ENCODE results near the gene RPH3AL.
A peak's percentile ranks its signal among the peaks of the same experiment; 100 is the strongest.
"Not testable (repeated sequence)": the region's sequence is repeated elsewhere in the genome, so short reads cannot be mapped to it uniquely, and the experiment has no call there.

Gene RPH3AL

DNA sequence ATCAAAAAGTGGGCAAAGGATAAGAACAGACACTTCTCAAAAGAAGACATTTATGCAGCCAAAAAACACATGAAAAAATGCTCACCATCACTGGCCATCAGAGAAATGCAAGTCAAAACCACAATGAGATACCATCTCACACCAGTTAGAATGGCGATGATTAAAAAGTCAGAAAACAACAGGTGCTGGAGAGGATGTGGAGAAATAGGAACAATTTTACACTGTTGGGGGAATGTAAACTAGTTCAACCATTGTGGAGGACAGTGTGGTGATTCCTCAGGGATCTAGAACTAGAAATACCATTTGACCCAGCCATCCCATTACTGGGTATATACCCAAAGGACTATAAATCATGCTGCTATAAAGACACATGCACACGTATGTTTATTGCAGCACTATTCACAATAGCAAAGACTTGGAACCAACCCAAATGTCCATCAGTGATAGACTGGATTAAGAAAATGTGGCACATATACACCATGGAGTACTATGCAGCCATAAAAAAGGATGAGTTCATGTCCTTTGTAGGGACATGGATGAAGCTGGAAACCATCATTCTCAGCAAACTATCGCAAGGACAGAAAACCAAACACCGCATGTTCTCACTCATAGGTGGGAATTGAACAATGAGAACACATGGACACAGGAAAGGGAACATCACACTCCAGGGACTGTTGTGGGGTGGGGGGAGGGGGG is 80.5 kb downstream of the RPH3AL start:
- intact Hi-C loops (cut with DNase I); DNase-seq: not testable (repeated sequence)

DNA sequence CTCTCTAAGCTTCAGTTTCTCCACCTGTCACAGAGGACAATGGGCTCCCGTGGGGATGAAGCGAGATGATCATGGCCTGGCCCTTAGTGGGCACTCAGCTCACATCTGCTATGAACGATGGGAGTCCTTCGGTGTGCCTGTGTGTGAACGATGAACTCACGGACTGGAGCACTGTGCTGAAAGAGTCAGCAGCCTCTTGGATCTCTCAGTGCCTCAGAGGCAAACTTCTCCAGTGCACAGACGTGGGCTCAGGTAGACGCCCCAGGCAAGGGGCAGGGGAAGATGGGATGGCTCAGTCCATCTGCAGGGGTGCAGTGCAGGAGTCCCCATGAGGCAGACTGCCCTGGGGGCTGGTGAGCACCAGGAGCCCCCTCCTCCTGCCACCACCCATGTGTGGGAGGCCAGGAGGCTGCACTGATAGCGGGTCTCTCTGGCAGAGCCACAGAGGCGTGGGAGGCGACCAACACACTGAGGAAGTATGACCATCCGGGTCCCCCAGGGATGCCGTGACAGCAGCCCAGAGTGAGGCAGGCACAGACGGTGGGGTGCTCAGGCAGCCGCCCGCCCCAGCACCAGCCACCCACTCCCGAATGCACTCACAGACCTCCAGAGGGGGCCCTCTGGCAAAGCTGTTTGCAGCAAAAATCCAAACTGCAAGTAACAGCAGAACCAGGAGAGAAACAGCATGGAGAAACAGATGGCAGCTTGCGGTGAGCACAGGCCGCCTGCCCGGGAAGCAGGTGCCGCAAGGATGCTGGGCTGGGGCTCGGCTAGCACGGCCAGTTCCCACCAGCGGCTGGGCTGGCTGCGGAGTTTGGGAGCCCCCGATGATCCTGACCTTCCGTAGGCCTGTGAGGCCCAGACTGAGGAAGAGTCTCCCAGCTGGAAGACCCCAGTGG is 82.7 kb downstream of the RPH3AL start:
- intact Hi-C loops (cut with DNase I): no loop called here
- peak in 9 of 10 donors; percentile 10 to 93 (median 54) for DNase-seq

DNA sequence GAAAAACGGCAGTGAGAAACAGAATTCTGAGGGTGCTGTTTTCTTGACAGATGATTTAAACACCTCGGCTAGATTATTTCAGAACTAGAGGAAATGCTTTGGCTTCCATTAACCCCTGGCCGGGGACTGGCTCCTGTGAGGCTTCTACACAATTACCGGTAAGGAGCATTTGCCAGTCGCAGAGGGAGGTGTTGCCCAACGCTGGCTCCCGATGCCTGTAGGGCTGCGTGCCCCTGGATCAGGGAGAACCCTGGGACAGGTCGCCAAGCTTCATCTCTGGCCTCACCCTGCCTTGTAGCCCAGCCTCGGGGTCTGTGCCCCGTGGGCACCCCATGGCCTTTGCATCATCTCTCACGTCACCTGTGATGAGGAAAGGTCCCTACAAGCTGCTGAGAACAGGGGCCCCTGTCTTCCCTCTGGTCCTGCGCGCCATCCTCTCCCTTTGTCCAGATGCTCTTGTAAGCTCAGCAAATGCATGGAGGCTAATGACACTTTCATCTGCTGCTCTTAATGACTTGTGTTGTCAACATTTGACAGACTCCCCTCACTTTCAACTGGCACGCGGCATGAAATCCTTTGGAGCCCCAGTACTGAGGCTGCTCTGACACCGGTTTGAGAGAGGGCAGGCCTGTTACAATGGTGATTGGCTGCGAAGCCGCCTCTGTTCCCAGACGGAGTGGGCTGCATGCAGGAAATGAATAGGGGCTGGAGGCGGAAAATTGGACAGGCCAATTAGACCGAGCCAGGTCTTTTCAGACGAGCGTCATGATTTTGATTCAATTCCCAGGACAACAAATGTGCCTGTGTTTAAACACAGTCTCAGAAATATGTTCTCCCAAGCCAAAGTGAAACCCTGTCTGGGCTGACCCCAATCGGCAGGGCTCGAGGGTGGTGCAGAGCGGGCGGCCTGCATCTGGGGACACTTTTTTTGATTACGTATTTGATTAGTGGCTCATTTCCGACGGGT is 85.6 kb downstream of the RPH3AL start:
- DNase-seq: peak in 8 of 10 donors; percentile 4 to 84 (median 36)
- intact Hi-C loops (cut with DNase I): no loop called here

DNA sequence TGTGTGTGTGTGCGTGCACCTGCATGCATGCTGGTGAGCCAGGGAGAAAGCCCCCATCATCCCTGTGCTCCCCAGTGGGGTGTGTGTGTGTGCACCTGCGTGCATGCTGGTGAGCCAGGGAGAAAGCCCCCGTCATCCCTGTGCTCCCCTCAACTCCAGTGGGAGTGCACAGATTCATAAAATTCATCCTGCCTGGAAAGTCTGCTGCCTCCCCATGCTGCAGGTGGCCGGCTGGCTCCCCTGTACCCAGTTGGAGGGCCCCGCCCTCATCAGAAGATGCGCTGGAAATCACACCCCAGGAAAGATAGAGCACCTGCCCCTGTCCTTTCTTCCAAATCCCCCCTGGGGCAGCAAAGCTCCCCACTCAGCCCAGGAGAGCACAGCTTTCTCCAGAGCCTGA is 86.4 kb downstream of the RPH3AL start:
- DNase-seq: peak in 5 of 10 donors; percentile 1 to 41 (median 4)
- intact Hi-C loops (cut with DNase I): no loop called here

DNA sequence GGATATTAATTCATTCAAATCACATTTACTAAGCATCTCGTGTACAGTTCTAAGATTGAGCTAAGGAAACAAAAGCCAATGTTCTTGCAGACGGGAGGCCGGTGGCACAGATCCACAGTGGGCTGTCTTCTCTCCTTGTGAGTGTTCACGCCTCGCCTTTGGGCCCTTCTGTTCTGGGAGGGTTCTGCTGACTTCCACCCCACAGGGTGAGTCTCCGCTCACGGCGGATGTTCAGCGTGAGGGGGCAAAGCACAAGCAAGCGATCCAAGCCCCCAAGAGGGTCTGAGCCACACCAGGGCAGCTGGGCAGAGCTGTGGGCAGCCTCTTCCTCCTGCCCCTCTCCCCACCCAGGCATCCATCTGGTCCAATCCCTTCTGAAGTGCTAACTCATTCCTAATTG is 86.9 kb downstream of the RPH3AL start:
- intact Hi-C loops (cut with DNase I): no loop called here
- DNase-seq: peak in 7 of 10 donors; percentile 3 to 81 (median 6)

DNA sequence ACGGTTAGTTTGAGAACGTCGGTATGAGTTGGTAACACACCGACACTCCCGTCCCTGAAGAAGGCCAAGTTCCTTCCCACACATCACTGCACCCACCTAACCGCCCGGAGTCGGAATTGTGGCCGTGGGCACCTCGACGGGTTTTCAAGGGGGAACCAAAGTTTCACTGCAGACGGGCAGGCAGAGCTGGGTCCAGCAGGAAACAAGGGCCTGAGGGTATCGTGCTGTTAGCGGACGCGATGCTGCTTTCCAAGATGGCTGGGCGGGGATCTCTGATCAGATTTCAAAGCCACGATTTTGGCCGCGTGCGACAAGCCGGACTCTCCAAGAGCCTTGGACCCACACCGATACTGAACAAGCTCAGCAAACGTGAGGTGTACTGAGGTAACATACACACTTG is 88.8 kb downstream of the RPH3AL start:
- intact Hi-C loops (cut with DNase I): no loop called here
- DNase-seq: peak in 3 of 10 donors; percentile 1 to 72 (median 44)

DNA sequence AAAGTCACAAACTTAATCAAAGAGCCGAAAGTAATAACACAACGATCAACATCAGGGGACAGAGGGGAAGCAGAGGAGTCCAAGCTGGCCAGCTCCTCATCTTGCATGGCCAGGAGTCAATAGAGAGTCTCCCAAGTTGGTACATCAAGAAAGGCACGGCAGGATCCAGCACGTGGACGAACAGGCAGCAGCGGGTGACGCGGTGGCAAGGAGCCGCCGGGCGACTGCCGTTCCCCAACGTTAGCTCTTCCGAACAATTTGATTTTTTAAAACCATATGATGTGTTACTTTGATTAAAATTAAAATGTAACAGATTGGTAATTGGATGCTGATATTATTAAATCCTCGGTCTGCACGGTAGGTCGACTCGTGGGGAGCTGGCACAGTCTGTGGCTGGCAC is 89.3 kb downstream of the RPH3AL start:
- peak in 3 of 10 donors; percentile 3 to 77 (median 36) for DNase-seq
- intact Hi-C loops (cut with DNase I): no loop called here

DNA sequence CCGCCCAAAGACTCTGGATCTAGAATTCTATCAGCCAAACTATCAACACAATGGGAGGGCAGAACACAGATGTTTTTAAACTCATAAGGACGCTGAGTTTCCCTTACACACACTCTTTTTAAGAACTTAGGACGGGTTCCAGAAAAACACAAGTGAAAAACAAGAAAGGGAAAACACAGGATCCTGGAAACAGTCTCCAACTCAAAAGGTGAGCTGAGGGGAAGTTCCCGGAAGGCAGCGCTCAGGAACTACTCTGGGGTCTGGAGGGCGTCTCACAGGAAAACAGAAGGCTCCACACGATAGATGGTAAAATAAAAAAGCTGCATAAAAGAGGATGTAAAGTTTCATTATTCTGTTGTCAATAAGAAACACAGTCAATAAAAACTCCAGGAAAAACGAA is 91.0 kb downstream of the RPH3AL start:
- DNase-seq: peak in 1 of 10 donors; percentile 4
- intact Hi-C loops (cut with DNase I): no loop called here

DNA sequence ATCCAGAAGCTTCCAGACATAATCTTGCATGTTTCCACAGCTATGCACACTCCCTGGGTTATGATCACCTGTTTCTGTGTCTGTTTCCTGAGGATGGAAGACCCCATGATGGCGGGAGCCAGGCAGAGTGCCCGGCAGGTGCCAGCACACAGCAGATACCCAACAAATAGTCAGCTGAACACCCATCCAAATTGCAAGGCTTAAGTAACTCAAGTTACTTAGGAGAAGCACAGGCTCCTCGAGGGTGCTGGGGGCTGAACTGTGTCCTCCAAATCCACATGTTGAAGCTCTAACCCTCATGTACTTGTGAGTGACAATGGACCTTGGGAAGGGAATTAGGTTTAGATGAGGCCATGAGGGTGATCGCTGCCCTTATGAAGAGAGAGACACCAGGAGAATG is 91.7 kb downstream of the RPH3AL start:
- intact Hi-C loops (cut with DNase I): no loop called here

DNA sequence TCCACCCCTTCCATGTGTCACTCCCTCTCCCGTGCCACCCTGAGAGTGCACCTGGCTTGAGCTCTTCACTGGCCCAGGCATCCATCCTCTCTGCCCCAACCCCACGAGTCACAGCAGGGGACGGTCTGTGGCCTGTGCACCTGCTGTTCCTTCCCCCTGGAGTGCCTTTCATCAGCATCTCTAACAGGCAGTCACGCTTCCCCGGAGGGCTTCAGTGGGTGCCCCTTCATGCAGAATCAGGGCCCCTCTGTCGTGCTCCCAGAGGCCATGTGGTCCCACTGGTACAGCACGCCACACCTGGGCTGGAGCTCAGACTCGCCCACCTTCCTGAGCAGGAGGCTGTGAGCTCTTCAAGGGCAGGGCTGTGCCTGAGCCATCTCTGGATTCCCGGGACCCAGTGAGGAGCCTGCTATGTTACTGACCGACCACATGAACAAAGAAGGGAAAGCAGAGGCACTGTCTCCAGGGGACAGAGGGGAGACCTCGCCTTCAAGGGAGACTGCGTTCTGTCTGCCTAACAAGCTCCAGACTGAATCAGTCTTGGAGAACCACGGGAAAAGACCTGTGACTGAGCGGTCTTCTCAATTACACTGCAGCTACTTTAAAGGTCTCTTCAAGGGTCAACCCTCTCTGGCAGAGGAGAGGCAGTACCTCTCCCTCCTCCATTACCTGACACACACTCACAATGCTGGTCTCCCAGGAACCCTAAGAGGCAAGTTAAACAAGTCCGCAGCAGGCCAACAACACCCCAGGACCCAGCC is 92.4 kb downstream of the RPH3AL start:
- intact Hi-C loops (cut with DNase I): no loop called here
- DNase-seq: peak in 6 of 10 donors; percentile 1 to 75 (median 28)

More for the DNA sequence above, 91.7 kb downstream of the RPH3AL start:
- peak in 2 of 10 donors; percentile 30 to 51 for DNase-seq

DNA sequence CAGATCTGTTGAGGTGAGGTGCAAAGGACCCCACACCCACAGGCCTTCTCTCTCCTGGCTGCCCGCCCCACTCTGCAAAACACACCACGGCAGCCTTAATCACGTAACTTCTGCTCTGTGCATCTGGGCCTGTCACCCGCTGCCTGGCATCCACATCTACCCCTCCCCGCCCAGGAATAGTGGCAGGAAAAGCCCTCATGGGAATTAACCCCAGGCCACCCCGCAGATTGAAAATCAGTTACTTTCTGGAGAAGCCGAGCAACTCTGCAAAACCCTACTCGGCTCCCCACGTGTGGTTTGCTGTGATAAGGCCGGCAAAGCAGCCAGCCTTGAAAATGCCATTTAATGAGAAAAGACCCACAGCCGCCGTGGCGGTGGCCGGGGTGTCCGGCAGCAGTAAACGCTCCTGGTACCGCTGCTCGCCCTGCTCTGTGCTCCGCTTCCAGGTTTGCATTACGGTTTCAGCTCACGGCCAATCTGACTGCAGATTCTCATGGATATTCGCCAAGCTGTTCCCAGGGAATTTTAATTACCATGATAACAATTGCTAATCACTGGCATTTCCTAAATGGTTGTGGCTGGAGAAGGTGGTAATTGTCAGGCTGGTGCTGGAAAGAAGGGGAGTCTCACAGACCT is 93.1 kb downstream of the RPH3AL start:
- intact Hi-C loops (cut with DNase I): no loop called here
- peak in 4 of 10 donors; percentile 3 to 76 (median 40) for DNase-seq

DNA sequence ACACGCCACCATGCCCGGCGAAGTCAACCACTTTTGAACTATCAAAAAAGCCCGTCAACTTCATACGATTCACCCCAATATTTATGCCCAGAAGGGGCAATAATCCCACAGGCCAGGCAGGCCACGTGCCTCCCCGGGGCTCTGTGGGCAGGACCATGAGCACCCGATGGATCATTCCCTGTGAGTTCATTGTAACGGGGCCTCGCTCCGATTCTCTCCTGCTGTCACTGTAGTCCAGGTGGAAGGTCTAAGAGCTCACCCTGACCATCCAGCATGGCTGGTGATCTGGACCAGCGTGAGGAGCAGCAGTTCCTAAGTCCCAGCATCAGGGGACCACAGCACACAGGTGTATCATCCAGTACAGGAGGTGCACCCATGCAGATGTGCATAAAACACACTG is 93.7 kb downstream of the RPH3AL start:
- DNase-seq: peak in 1 of 10 donors; percentile 63
- intact Hi-C loops (cut with DNase I): no loop called here

DNA sequence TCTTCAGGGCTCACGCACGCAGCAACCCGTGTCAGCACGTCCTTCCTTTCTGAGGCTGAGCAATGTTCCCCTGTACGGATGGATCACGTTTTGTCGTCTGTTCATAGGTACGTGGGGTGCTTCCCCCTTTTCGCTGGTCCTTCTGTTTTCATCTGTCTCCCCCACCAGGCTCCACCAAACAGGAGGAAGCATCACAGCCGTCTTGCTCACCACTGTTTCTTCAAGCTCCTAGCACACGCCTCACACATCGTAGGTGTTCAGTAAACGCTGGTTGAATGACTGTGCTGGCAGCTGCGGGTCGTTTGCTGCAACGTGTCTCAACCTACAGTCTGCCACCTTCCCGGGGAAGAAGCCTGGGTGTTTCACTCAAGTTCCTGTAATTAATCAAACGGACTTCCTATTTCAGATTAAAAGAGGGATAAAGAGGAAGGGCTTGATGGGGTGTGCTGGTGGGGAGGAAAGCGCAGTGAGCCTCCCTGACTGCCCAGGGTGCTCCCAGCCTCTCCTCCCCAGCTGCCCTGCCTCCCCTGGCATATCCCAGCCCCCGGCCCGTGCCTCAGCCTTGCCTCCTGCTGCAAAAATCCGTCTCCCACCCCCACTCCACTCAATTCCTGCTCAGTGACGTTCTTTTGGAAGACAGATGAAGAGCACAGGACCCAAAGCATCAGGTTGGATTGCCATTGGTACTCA is 94.4 kb downstream of the RPH3AL start:
- intact Hi-C loops (cut with DNase I): no loop called here
- DNase-seq: peak in 5 of 10 donors; percentile 2 to 84 (median 52)

DNA sequence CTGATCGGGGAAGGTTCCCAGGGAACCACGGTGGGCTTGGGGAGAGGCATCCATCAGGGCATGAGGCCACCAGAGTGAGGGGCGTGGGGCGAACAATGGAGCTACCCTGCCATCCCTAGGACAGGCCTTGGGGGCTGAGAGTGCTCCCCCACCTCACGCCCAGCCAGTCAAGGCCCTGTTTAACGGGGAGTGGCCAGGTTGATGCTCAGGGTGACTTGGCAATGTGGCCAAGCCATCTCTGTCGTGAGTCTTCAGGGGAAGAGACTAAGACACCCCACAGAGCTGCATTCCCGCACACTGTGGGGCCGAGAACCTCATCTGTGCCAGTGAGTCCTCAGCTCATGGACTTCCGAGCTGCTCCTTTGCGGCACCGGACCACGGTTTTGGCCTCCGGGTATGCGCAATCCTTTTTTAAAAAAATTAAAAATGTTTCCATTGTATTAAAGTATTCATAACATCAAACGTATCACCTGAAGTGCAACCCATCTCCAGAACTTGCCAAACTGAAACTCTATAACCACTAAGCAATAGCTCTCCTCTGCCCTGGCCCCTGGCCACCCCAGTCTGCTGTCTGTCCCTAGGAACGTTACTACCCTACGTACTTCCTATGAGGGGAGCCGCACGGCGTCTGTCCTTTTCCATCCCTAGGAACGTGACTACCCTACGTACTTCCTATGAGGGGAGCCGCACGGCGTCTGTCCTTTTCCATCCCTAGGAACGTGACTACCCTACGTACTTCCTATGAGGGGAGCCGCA is 99.3 kb downstream of the RPH3AL start:
- intact Hi-C loops (cut with DNase I): no loop called here
- DNase-seq: peak in 7 of 10 donors; percentile 0 to 79 (median 6)

DNA sequence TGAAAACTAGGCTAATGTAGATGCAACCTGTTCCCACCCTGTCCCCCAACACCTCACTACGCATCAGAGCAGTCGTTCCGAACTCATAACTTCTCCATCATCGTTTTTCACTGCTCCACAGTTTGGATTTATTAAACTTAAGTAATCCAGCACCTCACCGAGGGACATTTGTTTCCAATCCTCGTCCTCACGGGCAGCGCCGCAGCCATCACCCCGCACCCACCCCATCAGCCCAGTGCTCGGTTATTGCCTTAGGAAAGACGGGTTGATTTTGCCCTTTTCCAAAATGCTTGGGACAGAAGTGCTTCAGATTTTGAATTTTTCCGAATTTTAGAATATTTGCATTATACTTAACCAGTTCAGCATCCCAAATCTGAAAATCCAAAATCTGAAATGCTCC is 100.2 kb downstream of the RPH3AL start:
- intact Hi-C loops (cut with DNase I): no loop called here
- peak in 5 of 10 donors; percentile 3 to 67 (median 26) for DNase-seq

DNA sequence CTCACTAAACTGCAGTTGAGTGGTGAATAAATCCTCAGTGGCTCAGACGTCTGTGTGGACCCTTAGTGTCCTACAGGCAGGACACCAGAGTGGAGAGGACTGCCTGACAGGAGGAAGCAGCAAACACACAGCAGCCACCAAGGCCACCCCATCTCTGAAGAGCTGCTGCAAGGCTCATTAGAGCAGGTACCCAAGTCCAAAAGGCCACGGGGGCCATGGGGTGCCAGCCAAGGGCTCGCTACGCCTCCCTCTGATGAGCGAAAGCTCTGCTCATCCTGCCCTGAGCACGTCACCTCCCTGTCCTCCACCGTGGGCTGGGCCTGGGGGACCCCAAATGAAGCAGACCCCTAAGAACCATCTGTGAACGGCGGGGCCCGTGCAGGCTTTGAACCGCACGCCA is 101.1 kb downstream of the RPH3AL start:
- peak in 4 of 10 donors; percentile 1 to 70 (median 56) for DNase-seq

DNA sequence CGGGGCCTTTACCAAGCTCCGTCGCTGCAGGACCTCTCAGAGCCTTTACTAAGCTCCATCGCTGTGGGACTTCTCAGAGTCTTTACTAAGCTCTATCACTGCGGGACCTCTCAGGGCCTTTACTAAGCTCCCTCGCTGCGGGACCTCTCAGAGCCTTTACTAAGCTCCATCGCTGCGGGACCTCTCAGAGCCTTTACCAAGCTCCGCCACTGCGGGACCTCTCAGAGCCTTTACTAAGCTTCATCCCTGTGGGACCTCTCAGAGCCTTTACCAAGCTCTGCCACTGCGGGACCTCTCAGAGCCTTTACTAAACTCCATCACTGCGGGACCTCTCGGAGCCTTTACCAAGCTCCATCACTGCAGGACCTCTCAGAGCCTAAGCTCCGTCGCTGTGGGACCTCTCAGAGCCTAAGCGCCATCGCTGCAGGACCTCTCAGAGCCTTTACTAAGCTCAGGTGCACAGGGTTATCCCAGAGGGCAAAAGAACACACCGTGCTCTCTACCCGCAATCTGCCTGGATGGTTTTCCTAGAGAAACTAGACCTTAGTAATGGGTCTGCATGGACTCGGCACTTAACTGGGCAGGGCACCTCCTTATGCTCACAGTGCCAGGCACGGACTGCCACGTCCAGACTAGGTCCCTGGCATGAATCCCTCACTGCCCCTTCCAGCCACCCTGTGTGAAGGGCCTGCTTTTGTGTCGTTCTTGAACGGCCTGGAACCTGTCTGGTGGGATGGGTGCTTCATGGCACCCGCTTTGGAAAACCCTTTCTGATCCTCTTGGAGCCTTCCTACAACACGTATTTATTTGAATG is 101.9 kb downstream of the RPH3AL start:
- peak in 6 of 10 donors; percentile 1 to 32 (median 14) for DNase-seq

More for the DNA sequence above, 101.1 kb downstream of the RPH3AL start:
- intact Hi-C loops (cut with DNase I): no loop called here

More for the DNA sequence above, 101.9 kb downstream of the RPH3AL start:
- intact Hi-C loops (cut with DNase I): no loop called here
